ENCODE results near the gene COL18A1.
"Not testable (repeated sequence)": the region's sequence is repeated elsewhere in the genome, so short reads cannot be mapped to it uniquely, and the experiment has no call there.

COL18A1 gene

DNA sequence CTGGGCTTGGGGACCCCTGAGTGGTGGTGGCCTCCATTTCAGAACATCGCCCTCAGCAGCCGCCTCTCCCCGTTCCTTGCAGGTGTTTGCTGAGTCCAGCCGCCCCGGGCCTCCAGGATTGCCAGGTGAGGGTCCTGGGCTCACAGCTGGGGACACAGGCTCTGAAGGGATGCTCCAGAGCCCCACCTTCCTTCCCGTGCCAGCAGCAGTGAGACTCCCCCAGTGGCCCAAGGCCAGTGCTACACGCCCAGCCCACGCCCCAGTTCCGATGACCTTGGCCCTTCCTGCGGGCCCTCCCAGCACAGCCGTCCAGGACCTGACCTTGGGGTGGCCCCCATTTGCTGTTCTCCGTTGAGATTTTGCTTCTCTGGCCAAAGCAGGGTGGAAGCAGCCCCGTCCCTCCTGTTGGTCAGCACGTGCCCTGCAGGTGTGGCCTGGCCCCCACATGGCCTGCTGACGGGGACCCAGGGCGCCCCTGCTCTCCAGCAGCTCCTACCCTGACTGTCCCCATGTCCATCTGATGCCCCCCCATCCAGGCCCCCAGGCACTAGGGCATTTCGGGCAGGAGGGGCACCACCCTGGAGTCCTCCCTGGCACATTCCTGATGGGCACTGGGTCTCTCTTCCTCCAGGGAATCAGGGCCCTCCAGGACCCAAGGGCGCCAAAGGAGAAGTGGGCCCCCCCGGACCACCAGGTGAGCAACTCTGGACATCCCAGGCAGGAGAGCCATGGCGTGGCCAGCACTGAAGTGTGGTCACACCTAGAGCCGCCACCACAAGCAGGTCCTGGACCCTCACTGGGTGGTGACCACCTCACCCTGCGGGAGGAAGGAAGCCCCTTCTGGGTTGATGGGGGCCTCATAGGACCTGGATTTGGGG, 92.2 kb downstream of the COL18A1 start:
- DNase-seq = no peak

DNA sequence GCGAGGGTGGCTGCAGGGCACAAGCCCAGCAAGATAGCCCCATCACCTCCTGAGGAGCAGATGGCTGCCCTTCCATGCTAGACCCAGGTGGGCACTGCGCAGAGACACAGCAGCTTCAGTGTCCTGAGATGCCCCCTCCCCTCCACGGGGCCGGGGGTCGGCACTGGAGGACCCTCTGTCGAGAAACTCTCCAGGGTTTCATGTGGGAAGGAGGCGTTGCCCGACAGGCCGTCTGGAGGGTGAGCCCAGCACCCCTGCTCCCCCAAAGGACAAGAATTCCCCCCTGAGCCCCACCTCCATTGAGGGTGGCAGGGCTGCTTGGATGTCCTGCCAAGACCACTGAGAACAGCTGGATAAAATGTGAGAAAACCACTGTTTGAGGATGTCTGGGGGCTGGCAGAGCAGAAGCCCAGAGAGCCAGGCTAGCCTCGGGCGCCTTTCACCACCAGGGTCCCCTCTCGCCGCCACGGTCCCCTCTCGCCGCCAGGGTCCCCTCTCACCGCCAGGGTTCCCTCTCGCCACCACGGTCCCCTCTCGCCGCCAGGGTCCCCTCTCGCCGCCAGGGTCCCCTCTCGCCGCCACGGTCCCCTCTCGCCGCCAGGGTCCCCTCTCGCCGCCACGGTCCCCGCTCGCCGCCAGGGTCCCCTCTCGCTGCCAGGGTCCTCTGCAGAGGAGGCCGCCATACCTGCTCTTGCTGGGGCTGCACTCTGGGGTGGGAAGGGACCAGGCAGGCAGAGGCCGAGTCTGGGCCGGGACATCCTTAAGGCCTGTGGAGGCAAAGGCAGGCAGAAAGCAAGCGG, 93.1 kb downstream of the COL18A1 start:
- no peak for DNase-seq

DNA sequence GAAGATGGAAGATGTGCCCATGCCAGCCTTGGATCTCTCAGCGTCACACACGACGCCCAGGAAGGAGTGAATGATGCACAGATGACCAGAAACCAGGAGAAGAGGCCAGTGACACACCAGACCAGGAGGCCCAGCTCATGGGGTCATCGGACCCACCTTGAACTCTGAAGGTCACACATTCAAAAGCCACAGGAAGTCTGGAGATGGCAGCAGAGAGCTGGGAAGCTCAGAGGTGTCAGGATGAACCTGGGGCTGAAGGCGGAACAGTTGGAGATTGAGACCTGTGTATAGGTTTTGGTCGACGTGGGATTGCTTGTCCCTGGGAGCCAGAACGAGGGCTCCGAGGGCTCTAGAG, 93.7 kb downstream of the COL18A1 start:
- no peak for DNase-seq

DNA sequence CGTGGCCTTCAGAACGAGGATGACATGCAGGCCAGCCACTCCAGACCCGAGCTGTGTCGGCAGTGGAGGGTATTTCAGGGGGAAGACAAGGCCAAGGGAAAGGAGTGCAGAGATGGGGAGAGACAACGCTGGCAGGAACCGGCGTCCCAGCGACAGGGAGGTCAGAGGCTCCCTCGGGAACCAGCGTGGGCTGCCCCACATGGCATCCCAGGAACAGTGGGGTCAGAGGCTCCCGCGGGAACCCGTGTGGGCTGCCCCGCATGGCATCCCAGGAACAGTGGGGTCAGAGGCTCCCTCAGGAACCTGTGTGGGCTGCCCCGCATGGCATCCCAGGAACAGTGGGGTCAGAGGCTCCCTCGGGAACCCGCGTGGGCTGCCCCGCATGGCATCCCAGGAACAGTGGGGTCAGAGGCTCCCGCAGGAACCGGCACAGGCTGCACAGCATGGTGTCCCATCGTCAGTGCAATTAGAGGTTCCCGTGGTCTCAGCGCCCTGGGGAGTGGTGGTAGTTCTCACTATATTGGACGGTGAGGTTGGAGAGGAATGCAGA, 94.3 kb downstream of the COL18A1 start:
- no peak for DNase-seq

DNA sequence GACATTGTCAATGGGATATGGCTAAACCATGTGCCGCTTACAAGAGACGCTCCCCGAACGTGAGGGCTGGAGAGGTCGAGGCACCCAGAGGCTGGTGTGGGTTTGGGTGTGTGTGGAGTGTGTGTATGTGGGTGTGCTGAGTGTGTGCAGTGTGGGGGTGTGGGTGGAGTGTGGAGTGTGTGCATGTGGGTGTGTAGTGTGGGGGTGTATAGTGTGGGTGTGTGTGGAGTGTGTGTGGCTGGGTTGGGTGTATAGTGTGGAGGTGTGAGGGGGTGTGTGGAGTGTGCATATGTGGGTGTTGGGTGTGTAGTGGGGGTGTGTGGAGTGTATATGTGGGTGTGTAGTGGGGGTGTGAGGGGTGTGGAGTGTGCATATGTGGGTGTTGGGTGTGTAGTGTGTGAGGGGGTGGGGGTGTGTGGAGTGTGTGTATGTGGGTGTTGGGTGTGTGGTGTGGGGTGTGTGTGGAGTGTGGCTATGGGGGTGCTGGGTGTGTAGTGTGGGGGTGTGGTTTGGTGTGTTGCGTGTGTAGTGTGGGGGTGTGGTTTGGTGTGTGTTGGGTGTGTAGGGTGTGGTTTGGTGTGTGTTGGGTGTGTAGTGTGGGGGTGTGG, 95.1 kb downstream of the COL18A1 start:
- DNase-seq = no peak

DNA sequence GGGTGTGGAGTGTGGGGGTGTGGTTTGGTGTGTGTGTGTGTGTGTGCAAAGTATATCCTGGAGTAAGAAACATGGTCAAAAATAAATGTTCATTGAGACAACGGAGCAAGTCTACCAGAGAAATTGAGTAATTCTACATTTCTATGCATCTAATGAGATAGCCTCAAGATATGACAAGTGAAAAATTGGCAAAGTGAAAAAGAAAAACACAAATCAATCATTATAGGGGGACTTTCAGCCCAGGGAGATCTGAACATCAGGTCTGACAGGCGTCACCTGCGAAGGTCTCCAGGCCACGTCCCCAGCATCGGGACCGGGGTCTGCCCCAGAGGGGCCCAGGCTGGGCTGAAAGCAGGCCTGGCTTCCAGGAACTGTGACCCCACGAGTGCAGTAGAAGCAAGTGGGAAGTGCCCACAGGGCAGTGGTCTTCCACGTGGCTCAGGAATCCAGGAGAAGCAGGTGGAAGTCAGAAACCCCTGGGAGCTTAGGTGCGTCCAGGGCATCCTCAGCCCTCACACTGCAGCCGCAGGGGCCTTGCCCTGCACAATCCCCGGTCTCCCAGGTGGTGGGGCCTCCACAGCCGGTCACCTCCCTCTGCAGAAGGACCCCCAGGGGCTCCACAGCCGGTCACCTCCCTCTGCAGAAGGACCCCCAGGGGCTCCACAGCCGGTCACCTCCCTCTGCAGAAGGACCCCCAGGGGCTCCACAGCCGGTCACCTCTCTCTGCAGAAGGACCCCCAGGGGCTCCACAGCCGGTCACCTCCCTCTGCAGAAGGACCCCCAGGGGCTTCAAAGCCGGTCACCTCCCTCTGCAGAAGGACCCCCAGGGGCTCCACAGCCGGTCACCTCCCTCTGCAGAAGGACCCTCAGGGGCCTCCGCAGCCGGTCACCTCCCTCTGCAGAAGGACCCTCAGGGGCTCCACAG, 96.4 kb downstream of the COL18A1 start:
- DNase-seq = not testable (repeated sequence)

DNA sequence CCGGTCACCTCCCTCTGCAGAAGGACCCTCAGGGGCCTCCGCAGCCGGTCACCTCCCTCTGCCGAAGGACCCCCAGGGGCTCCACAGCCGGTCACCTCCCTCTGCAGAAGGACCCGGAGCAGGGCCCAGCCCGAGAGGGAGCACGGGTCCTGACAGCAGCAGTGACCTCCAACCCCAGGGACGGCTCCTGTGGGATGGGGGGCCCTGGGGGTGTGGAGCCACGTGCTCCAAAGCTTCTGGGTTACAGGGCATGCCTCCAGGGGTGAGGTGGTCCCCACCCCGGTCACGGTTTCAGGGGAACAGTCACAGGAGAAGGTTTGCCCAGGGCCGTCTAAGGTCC, 97.0 kb downstream of the COL18A1 start:
- no peak for DNase-seq

DNA sequence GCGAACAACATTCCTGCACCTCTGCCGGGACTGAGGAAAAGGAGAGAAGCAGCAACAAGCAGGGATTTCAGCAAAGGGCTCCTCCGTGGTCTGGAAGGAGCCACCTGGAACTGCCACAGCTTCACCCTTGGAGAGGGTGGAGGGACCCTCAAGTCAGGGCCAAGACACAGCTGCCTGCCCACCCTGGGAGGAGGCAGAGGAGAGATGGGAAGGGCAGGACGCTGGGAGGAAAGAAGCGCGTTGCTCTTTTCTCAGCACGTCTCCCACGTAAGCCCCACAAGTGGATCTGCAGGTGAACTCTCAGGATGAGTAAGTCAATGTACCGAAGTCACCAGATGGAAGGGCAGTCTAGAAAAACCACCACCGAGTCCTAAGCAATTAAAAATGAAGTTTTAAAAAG, 97.6 kb downstream of the COL18A1 start:
- DNase-seq = no peak

DNA sequence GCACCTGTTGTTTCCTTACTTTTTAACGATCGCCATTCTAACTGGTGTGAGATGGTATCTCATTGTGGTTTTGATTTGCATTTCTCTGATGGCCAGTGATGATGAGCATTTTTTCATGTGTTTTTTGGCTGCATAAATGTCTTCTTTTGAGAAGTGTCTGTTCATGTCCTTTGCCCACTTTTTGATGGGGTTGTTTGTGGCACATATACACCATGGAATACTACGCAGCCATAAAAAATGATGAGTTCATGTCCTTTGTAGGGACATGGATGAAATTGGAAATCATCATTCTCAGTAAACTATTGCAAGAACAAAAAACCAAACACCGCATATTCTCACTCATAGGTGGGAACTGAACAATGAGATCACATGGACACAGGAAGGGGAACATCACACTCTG, 98.3 kb downstream of the COL18A1 start:
- not testable (repeated sequence) for DNase-seq

DNA sequence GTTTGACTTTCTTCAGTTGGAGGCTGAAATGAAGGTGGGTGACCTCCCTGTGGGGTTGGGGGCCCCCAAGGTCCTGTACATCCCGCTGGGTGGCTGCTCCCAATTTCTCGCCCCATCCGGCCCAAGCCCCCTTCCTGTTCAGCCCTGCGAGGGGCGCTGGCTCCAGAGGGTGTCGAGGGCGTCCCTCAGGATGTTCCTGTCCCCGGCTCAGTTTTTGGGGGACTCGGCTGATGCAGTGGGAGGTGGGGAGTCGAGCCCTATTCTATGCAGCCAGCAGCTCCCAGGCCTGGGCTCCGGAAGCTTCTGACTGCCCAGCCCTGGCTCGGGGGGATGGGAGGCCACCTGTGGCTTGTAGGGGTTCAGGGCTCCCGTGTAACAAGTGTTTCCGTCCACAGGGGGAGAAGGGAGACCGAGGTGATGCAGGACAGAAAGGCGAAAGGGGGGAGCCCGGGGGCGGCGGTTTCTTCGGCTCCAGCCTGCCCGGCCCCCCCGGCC, 99.1 kb downstream of the COL18A1 start:
- no peak for DNase-seq

DNA sequence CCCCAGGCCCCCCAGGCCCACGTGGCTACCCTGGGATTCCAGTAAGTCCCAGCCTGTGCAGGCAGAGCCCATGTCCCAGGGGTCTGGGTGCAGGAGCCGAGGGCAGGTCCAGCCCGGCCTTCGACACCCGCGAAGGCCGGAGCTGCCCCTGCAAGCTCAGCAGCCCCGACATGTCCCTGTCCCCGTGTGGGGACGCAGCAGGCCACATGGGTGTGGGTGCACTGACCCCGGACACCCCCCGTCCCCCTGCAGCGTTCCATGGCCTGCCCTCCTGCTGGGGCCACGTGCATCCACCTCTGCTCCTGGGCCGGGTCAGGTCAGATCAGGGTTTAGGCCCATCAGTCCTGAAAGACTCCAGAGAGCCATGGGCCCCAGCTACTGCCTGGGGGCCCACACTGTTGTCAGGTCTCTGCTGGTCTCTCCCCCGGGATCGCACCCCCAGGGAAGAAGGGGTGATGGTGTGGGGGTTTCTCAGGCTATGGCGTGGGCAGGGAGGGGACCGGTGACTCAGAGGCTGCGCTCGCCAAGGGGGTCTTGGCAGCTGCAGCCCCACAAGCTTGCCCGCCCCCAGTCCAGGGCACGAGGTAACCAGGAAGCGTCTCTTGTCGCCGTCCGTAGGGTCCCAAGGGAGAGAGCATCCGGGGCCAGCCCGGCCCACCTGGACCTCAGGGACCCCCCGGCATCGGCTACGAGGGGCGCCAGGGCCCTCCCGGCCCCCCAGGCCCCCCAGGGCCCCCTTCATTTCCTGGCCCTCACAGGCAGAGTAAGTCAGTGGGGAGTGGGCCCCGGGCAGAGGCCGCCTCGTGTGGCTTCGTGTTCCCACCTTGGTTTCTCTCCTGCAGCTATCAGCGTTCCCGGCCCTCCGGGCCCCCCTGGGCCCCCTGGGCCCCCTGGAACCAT, 99.8 kb downstream of the COL18A1 start:
- DNase-seq = no peak

DNA sequence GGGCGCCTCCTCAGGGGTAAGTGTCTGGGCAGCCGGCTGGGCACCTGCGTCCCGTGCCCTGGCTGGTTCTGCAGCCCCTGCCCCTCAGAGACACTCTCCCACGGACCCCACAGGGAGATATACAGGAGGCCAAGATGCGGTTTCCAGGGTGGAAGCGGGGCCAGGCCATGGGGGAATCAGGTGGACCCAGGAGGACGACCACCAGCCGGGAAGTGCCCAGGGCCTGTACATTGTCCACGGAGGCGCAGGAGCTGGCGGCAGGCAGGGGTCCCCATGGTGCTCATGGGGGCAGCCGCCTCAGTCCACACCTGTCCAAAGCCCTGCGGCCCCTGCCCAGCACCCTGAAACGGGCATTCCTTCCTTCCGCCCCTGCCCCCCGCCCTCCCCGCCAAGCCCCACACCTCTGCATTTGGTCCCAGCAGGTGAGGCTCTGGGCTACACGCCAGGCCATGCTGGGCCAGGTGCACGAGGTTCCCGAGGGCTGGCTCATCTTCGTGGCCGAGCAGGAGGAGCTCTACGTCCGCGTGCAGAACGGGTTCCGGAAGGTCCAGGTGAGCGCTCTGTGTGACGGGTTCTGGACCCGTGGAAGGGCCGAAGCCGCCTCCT, 100.6 kb downstream of the COL18A1 start:
- DNase-seq = no peak

DNA sequence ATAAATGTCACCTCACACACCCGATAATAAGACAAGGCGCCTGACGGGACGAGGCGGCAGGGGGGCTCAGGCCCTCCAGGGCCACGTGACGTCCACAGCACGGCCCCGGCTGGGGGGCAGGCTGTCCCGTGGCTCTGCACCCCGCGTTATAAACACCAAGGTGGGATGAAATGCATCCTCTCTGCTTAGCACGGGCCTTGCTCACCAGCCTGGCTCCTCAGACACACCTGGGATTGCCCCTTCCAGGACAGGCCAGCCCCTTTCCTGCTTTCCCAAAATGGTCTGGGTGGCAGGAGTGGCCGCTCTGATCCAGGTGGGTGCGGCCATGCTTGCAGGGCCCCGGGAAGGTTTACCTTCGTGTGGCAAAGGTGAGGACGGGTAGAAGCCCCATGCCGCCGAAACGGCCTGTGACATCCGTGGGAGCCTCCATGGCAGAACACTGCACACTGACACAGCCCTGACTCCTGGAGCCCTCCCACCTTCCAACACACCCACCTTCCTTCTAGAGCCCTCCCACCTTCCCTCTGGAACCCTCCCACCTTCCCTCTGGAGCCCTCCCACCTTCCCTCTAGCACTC, 101.4 kb downstream of the COL18A1 start:
- no peak for DNase-seq

DNA sequence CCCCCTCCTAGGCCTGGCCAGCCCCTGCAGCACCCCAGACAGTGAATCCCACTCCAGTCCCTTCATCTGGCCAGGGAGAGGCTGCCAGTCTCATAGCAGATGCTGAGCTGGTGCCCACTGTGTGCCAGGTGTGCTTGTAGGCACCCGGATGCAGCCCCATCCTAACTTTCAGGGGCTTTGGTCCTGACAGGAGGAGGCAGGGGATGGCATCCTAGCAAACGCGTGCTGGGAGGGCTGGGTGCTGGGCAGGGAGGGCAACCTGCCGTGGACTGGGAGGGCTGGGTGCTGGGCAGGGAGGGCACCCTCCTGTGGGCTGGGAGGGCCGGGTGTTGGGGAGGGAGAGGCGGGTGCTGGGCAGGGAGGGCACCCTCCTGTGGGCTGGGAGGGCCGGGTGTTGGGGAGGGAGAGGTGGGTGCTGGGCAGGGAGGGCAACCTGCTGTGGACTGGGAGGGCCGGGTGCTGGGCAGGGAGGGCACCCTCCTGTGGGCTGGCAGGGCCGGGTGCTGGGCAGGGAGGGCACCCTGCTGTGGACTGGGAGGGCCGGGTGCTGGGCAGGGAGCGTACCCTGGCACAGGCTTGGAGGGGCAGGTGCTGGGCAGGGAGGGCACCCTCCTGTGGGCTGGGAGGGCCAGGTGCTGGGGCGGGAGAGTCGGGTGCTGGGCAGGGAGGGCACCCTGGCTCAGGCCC, 102.0 kb downstream of the COL18A1 start:
- DNase-seq = no peak

DNA sequence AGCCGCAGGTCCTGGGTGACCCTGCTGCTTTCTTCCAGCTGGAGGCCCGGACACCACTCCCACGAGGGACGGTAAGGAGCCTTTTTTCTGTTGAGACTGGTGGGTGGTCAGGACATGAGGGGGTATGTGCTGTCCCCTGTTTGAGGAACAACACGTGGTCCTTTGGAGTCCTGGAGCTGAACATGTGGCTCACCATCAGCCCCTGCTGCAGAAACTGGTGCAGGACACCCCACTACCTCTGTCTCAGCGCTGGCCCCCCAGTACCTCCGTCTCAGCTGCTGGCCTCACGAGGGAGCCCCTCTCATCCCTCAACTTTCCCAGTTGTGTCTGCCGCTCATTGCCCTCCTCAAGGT, 102.5 kb downstream of the COL18A1 start:
- no peak for DNase-seq

DNA sequence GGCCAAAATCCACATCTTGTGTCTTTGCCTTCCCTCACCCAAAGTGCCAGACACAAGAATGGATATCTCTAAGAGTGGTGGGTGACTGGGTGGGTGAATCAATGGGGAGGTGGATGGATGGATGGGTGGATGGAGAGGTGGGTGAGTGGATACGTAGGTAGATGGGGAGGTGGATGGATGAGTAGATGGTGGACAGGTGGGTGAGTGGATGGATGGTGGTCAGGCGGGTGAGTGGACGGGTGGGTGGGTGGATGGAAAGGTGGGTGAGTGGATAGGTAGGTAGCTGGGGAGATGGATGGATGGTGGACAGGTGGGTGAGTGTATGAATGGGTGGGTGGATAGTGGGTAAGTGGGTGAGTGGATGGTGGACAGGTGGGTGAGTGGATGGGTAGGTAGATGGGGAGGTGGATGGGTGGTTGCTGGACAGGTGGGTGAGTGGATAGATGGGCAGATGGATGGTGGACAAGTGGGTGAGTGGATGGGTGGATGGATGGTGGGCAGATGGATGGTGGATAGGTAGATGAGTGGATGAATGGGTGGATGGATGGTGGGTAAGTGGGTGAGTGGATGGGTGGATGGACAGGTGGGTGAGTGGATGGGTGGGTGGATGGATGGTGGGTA, 103.0 kb downstream of the COL18A1 start:
- no peak for DNase-seq

DNA sequence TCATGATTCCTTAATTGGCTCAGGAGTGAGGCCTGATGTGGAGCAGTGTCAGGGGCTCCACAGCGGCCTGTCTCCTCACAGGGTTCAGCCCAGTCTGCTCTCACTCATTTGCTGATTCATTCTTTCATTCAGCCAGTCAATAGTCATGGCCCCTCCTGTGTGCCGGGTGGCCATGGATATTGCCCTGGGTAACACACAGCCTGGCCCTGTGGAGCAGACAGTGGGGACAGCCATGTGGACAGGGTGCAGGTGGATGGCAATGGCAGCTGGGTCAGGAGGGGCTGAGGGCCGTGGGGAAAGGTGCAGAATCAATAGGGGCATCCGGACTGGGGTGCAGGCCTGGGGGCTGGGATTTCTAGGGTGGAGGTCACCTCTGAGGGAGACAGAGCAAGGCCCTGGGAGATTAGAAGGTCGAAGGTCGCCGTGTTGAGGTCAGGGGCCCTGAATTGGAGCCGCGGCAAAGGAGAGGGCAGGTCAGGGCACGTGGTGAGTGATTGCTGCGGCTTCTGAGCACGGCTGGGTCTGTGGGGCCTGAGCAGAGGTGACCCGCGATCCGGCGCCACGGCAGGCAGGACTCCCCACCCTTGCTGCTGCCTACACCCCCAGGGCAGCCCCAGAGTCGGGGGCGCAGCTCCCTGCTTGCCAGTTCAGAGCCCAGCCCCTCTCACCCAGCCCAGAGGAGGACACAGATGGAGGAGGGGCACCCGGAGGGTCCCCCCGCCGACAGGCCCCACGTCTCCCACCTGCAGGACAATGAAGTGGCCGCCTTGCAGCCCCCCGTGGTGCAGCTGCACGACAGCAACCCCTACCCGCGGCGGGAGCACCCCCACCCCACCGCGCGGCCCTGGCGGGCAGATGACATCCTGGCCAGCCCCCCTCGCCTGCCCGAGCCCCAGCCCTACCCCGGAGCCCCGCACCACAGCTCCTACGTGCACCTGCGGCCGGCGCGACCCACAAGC, 103.9 kb downstream of the COL18A1 start:
- no peak for DNase-seq

Data from inflammatory macrophage treated with lipopolysaccharide for 1 hour (primary cell).